ENCODE measurements around the gene HEXD.

DNA sequence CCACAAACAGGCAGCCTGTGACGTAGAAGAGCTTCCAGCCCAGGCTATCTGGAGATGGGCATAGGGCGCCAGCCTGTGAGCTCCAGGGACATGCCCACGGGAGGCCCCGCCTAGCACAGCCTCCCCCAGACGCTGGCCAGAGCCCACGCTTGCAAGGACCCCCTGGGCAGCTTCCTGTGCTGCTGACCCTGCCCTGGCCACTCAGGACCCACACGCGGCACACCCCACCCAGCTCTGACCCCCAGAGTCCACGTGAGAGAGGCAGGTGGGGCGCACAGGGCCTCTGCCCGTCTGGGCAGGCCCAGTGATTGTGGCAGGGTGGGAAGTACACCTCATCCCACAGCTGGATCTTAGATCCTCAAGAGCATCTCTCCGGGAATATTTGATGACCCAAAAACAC, 28.5 kb downstream of the HEXD start:
- TF ChIP-seq, protein P1, sequence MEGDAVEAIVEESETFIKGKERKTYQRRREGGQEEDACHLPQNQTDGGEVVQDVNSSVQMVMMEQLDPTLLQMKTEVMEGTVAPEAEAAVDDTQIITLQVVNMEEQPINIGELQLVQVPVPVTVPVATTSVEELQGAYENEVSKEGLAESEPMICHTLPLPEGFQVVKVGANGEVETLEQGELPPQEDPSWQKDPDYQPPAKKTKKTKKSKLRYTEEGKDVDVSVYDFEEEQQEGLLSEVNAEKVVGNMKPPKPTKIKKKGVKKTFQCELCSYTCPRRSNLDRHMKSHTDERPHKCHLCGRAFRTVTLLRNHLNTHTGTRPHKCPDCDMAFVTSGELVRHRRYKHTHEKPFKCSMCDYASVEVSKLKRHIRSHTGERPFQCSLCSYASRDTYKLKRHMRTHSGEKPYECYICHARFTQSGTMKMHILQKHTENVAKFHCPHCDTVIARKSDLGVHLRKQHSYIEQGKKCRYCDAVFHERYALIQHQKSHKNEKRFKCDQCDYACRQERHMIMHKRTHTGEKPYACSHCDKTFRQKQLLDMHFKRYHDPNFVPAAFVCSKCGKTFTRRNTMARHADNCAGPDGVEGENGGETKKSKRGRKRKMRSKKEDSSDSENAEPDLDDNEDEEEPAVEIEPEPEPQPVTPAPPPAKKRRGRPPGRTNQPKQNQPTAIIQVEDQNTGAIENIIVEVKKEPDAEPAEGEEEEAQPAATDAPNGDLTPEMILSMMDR (IDR thresholded peaks at IDR 0.05) = no peak
- no peak for TF ChIP-seq EP300 (IDR thresholded peaks at IDR 0.05)
- no peak for TF ChIP-seq POLR2A (IDR thresholded peaks at IDR 0.05; ENCODE audit: low read depth)
- no peak for TF ChIP-seq POLR2AphosphoS5 (IDR thresholded peaks at IDR 0.05)

All from esophagus muscularis mucosa (tissue), 4 donors.